Mammary epithelial cell (primary cell): Measurements from ENCODE around the gene ADGRG3.

ENCODE experiments used
- CTCF ChIP-seq, 2 donors: IDR thresholded peaks in 1 of 2; conservative IDR thresholded peaks in 1 of 2; 2 replicates each; pipeline ENCODE4 v1.5.1; 2011 to 2012; ENCODE audit warnings: inconsistent platforms in 2 of 2, low read length in 2 of 2, mild to moderate bottlenecking in 2 of 2, control low read depth in 1 of 2, low read depth in 1 of 2; ENCODE audit not compliant: insufficient read depth in 1 of 2; ENCODE audit errors: extremely low read depth in 1 of 2
- EZH2 ChIP-seq: IDR thresholded peaks from 2 replicates; pipeline ENCODE4 v1.6.1; 2012; ENCODE audit warnings: low read length, inconsistent platforms, borderline replicate concordance

- no peak for TF ChIP-seq EZH2
- TF ChIP-seq CTCF (conservative IDR thresholded peaks at IDR 0.05 in 1 of 2, IDR thresholded peaks at IDR 0.05 in 1 of 2; ENCODE audit: extremely low read depth in 1 of 2, insufficient read depth in 1 of 2, low read depth in 1 of 2, low read length in 2 of 2), result no peak
These were observed 11.7 kb upstream of the ADGRG3 start for GRCh38 chr16:57656342-57656955.
